Measurements from ENCODE around the gene FAM9C.
"Not testable (repeated sequence)": the region's sequence is repeated elsewhere in the genome, so short reads cannot be mapped to it uniquely, and the experiment has no call there.

The FAM9C gene

GRCh38 chrX:13044441-13044840 lies at the start of gene FAM9C:
TSS of gene FAM9C (minus strand) at chrX:13044620. CDS start at chrX:13043789, 831 bp downstream.
- DNase-seq, result no peak

DNA sequence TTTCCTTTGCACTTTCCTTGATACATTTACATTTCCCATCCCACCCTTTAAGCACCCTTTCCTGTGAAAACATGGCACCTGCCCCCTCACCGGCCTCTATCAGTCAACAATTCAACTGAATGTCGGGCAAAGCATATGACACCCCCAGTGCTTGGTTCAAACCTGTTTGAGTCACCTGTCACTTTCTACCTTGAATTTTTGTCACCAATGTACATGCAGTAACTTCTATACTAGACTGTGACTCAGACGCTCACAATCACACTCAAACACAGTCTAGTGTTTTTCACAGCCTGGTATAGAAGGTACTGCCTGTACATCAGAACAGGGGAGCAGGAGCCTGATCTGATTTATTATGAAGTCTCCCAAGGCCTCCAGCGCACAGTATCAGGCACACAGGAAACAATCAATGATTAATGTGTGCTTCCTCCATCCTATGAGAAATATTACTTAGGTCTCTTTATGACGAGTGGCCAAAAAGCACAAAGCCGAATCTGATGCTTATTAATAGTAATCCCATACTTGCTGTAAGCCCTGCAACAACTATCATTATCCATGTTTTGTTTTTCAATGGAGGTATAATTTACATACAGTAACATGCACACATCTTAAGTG lies 49.2 kb upstream of the FAM9C start:
- no peak for DNase-seq

- DNase-seq, result no peak
Observed at GRCh38 chrX:13092455-13092941, 48.1 kb upstream of the FAM9C start.

GRCh38 chrX:13091111-13091765 lies 46.8 kb upstream of the FAM9C start:
- DNase-seq, result peak; percentile 3

DNA sequence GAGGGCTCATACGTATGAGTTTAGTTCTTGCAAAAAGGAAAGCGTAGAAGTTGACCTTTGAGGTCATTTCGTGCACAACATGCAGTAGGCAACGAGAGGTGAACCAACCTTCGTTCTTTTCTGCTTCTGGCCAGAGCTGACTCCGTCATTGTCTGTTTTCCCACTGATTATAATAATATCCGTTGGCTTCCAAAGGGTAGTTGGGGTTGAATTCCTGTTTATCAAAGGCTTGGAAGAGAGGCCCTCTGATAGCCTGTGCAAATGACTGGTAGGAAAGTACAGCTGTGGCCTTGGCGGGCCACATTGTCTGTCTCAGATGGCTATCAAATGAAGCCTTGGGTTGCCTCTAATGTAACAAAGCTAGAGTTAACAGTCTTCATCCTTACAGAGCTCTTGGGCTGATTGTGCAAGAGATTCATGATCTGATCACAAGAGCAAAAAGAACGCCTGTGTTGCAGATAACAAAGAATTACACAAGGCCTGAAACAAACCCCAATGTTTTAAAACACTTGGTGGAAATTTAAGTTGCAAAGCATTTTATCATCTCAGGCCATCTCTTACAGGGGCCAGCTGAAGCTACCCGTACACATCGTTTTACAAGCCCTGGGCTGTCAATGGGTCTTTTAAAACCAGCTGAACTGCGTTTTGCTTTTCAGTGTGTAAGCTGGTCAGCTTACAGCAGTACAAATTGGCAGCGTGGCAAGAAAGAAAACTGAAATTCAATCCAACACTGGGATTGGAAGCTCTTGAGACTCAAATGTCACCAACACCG lies 46.1 kb upstream of the FAM9C start:
- no peak for DNase-seq

GRCh38 chrX:13090027-13090338 lies 45.6 kb upstream of the FAM9C start:
- DNase-seq, result no peak

- DNase-seq, result no peak
Observed at GRCh38 chrX:13088156-13088487, 43.7 kb upstream of the FAM9C start.

DNA sequence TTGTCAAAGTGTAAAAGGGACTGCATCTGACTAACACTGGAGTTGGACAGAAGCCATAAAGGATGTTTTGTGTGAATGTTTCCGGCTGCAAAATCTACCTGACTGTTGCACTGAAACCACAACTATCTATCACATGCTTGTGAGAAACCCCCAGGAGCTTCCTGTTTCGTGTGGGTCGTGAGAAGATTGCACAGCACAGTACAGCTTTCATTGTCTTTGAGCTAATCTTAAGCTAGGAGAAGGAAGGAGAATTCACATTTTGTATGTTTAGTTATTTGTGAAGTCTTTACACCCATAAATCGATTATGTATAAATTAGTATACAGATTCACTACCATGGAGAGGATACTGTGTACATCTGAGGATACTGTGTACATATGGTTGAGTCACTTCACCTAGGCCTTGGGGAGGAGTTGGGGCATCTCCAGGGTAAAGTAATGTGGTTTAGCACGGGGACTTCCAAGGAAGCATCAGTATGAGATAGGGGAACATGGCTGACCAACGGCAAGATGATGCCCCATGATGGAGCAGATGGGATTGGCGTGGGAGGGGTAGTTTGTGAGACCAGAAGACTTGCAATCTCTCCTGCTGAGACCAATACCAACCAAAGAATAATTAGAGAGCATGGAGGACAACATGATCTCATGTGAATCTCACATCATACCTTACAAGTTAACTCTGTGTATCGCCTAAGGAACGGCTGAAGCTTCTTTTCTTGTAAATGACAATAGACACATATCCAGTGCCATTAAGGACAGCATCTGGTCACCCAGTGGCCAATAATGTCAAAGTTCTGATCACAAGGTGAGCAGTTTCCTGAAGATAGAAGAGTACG lies 43.1 kb upstream of the FAM9C start:
- peak; percentile 83 for DNase-seq

DNA sequence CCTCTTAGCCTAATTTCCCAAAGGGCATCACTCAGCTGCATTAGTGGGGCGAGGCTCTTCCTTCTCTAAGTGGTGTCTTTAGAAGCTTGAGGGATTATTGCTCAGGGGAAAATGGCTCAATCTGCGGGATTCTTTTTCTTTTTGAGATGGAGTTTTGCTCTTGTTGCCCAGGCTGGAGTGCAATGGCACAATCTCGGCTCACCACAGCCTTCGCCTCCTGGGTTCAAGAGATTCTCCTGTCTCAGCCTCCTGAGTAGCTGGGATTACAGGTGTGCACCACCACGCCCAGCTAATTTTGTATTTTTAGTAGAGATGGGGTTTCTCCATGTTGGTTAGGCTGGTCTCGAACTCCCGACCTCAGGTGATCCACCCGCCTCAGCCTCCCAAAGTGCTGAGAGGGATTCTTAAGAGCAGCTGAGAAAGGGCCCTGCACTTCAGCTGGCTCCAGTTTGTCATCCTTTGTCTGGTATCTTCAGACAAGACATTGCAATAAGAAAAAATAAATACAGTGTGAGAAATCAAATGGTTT lies 42.4 kb upstream of the FAM9C start:
- not testable (repeated sequence) for DNase-seq

- DNase-seq, result no peak
Observed at GRCh38 chrX:13086076-13086475, 41.7 kb upstream of the FAM9C start.

DNA sequence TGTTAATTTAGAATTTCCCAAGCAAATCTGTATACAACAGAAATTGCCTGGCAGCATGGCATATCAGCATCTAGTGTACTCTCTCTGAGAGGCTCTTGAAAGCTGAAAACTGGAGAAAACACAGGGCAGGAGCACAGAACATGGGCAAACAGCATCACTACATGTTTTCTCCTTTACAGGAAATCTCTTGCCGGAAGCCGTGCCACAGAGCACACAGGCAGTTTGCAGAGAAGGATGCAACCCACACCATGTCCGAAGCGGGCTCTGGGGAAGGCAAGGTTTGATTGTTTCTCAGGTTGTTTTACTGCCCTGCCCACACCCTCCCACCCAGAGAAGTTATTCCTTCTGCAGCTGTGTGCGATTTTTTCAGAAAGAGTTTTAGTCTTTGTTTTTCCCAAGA lies 41.1 kb upstream of the FAM9C start:
- DNase-seq, result no peak

GRCh38 chrX:13084611-13085010 lies 40.2 kb upstream of the FAM9C start:
- DNase-seq, result no peak

- not testable (repeated sequence) for DNase-seq
Observed at GRCh38 chrX:13083755-13084326, 39.4 kb upstream of the FAM9C start.

DNA sequence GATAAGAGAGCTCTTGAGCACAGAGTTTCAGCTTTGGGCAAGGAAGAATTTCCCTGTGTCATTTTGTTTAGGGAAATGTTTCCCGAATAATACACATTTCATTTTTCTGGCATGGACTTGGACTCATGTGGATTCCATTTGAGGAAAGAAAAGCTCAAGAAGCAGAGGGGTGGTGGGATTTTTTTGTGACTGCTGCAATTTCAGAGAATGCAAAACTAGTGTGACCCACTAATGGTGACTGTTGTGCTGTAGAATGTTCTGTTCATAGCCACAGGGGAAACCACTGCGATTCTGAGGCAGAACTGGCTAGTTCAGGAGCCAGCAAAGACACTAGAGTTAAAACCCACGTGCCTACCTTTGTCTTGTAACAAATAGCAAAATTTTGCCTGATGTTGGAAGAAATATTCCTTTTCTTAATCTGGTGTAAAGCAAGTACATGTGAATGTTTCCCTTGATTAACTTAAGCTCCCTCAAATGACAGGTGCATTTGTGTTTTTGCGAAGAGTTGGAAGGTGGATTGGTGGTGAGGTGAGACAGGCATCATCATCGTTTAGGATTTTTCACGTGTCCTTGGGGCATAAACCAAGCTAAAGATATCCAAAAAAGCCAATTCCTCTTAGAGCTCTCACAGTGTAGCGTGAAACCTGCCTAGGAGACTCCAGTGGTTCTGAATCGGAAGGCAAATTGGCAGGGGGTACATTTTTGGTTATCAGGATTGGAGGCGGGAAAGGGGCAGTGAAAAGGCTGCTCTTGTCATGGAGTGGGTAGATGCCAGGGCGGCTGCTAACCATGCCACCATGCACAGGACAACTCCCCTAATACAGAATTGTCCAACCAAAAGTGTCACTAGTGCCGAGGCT lies 38.0 kb upstream of the FAM9C start:
- DNase-seq, result no peak

GRCh38 chrX:13081395-13082205 lies 37.2 kb upstream of the FAM9C start:
- DNase-seq, result peak; percentile 25

- no peak for DNase-seq
Observed at GRCh38 chrX:13080128-13080795, 35.8 kb upstream of the FAM9C start.

GRCh38 chrX:13078739-13079444 lies 34.5 kb upstream of the FAM9C start:
- DNase-seq, result peak; percentile 89

- DNase-seq, result no peak
Observed at GRCh38 chrX:13077168-13077567, 32.7 kb upstream of the FAM9C start.

DNA sequence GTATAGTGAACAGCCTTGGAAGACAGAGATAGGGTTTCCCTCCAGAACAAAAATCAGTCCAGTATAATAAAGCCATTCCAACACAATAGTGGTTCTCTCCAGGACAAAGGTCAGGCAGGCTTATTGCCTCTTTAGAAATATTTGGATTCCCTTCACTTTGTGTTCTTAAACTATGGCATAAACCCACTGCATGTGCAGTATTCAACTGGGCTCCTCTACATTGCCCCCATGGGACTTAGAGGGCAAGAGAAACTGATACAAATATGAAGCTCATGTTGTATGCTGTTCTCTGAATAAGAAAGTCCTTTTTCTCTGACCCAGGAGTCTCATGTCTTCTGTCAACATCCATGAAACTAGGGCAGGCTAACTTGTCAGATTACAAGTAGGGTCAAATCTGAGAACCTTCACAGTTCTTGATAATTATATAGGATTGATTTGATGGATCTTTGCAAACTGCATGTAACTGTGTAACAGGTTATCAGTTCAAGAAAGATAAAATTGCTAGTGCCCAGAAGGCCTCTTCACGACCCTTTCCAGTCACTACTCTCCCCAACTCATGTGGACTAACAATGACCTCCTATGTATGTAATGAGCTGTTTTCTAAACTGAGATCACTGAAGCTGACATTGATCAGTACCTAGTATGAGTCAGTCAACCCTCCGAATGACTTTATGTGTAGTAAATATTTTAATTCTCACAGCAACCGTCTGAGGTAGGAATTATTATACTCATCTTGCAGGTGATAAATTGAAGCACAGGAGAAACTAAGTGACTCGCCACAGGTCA lies 31.9 kb upstream of the FAM9C start:
- DNase-seq, result no peak

All from fibroblast of upper back skin (primary cell).